SJCRH30 (cell line): ENCODE data around the gene HYOU1. TPM values are rescaled to one million over a fixed set of nuclear protein-coding genes. Genes with fewer than 3 reads are reported as not detected.
A peak's percentile ranks its signal among the peaks of the same experiment; 100 is the strongest.
"Not testable (repeated sequence)": the region's sequence is repeated elsewhere in the genome, so short reads cannot be mapped to it uniquely, and the experiment has no call there.

Experiments
- DNase-seq, 2 experiments: peaks; one replicate each; pipeline ENCODE4 v3.0.0-alpha.2; 2015 to 2020
- H3K27ac ChIP-seq: fragments of 250-450 bp; sonication (Bioruptor Pico); 2 replicates; pipeline ENCODE4 v1.5.1; 2020; ENCODE audit warnings: mild to moderate bottlenecking, moderate library complexity
- H3K27me3 ChIP-seq: fragments of 250-450 bp; sonication (Bioruptor Pico); 2 replicates; pipeline ENCODE4 v1.5.1; 2020; ENCODE audit warnings: mild to moderate bottlenecking, moderate library complexity
- H3K36me3 ChIP-seq: fragments of 250-450 bp; sonication (Bioruptor Pico); 2 replicates; pipeline ENCODE4 v1.5.1; 2020; ENCODE audit warnings: mild to moderate bottlenecking, moderate library complexity
- H3K4me1 ChIP-seq: fragments of 250-450 bp; sonication (Bioruptor Pico); 2 replicates; pipeline ENCODE4 v1.5.1; 2020; ENCODE audit warnings: mild to moderate bottlenecking, moderate library complexity
- H3K4me3 ChIP-seq: fragments of 250-450 bp; sonication (Bioruptor Pico); 2 replicates; pipeline ENCODE4 v1.5.1; 2020; ENCODE audit warnings: mild to moderate bottlenecking, moderate library complexity
- H3K9me3 ChIP-seq: fragments of 250-450 bp; sonication (Bioruptor Pico); replicated peaks from 2 replicates; pipeline ENCODE4 v1.5.1; 2020; ENCODE audit warnings: mild to moderate bottlenecking, moderate library complexity
- total RNA-seq: library from RNA; depleted of rRNA; stranded (reverse); fragments of >200 nt; shearing (Covaris generic); gene quantifications from 2 replicates; pipeline ENCODE4 v1.2.3, GENCODE V29; 2014

The HYOU1 gene
- total RNA-seq, 1 experiment from 2014 or later: 79.3 TPM

DNA sequence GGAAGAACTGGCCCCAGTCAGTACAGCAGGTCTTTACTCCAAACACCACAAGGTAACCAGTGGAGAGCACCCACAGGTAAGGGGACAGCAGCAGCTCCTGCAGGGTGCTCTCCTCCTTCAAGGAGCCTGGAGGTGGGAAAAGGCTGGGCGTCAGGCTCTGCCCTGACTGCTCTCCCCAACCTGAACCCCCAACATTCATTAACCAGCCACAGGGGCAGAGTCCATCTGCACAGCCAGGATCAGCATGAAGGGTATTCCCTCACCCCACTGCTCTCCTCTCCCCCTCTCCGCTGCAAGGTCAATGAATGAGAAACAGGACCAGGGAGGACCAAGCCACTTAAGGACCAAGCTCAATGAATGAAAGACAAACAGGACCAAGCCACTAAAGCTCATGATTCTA lies 30.0 kb downstream of the HYOU1 start:
- Histone ChIP-seq H3K27ac (no peak overlapping the region), H3K4me3 (no peak overlapping the region), H3K4me1 (0 out of 2 replicates have a peak, but pooled peaks cover 5% of the 10 kb centered on the region), H3K9me3 (no peaks in the 10 kb centered on the region), H3K36me3 (no peaks in the 10 kb centered on the region), H3K27me3 (no peaks in the 10 kb centered on the region)
- no peak for DNase-seq

DNA sequence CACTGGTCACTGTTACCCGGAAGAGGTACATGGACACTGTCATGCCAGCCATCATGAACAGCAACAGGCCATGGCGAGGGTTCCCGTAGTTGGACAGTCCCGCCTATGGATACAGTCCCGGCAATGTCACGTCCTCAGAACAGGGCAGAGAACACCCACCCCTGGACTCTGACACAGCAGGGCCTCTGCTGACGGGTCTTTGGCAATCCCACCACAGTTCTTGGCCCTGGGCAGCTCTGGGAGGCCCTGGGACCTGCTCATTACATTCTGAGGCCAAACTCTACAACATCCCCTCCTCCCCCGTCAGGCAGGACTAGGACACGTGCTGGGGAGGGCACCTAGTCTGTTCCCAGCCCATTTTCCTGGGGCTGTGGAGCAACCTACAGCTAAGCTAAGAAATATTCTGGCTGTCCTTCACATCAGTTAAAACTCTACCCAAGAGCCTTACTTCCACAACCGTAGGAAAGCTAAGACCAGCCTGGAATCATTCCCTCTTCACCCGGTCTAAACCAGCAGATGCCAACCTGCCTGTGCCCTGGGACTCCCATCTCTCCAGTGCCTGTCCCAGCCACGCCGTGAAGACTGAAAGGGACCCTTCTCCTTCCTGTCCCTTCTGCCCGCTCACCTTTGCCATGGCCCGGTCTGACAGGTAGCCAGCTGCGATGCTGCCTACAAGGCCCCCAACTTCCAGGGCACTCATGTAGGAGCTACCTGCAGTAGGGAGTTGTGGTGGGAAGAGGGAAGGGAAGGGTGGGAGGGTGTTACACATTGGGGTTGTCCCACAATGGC lies 30.8 kb downstream of the HYOU1 start:
- Histone ChIP-seq H3K36me3 (no peaks in the 10 kb centered on the region), H3K27ac (no peak overlapping the region), H3K4me3 (no peak overlapping the region), H3K27me3 (no peaks in the 10 kb centered on the region), H3K9me3 (no peaks in the 10 kb centered on the region), H3K4me1 (no peaks in the 10 kb centered on the region)
- DNase-seq: no peak

DNA sequence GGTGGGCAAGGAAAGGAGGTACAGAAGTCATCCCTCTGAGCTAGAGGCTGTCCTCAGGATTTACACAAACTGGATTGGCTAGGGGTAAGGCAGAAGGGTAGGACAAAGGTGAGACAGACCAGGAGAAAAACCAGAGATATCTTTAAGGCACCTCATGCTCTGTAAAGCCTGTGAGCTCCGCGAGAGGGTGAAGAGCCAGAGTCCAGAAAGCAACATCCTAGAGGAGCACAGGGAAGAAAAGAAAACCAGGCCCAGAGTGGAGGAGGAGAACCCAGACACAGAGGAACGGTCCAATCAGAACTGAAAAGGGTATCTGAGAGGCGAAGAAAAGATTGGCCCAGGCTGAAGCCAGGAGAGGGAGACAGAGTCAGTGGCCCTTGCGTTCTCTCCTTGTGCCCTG lies 31.5 kb downstream of the HYOU1 start:
- H3K4me1 ChIP-seq: no peaks in the 10 kb centered on the region
- H3K9me3 ChIP-seq: no peaks in the 10 kb centered on the region
- H3K27me3 ChIP-seq: no peaks in the 10 kb centered on the region
- H3K27ac ChIP-seq: no peak overlapping the region
- H3K4me3 ChIP-seq: no peak overlapping the region
- no peaks in the 10 kb centered on the region for H3K36me3 ChIP-seq
- no peak for DNase-seq

DNA sequence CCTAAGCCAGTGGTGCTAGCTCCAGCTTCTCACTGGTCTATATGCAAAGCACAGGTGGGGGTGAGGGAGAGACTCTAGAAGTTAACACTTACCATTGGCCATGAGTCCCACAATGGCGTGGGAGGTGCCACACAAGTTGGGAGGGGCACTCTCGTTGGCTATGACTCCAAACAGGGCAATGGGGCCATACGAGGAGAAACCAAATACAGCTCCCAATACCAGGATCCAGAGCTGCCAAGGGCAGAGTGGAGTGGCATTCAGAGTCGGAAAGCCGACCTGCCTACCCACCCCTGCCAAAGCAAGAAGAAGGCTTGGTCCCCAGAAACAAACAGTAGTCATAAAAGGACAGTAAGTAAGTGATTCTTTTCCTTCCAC lies 31.9 kb downstream of the HYOU1 start:
- DNase-seq: no peak
- no peak overlapping the region for H3K4me3 ChIP-seq
- no peak overlapping the region for H3K27ac ChIP-seq
- H3K36me3 ChIP-seq: no peaks in the 10 kb centered on the region
- H3K4me1 ChIP-seq: no peaks in the 10 kb centered on the region; the same call in 1 of the 2 replicates
- no peaks in the 10 kb centered on the region for H3K9me3 ChIP-seq
- H3K27me3 ChIP-seq: no peaks in the 10 kb centered on the region

DNA sequence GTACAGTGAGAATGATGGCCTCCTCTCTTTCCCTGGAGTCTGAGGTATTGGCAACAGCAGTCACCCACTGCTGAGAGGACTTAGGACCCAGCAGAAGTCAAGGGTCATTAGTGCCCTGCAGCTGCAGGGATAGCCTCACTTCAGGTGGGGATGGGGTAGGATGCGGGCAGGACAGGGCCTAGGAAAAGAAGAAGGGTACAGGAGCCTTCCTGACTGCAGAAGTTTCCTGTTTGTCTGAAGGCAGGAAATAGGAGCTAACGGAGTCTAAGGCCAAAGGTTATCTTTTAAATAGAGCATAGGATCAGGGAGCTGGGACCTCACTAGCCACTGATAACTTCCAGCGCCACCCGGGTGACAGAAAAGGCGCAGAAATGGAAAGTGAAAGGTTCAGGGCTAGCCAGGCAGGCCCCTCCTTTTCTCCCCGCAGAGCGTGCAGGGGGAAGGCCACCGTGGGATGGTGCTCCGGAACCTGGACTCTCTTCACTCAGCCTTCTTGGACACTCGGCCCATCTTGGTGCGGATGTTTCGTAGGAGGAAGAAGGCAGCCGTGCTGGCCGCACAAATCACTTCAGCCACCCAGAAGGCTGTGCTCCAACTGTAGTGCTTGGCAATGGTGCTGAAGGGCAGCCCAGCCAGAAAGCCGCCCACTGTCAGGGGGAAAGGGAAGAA lies 32.4 kb downstream of the HYOU1 start:
- DNase-seq: no peak
- no peaks in the 10 kb centered on the region for H3K9me3 ChIP-seq
- no peaks in the 10 kb centered on the region for H3K27me3 ChIP-seq
- H3K4me1 ChIP-seq: no peaks in the 10 kb centered on the region; the same call in 1 of the 2 replicates
- no peak overlapping the region for H3K4me3 ChIP-seq
- no peak overlapping the region for H3K27ac ChIP-seq
- no peaks in the 10 kb centered on the region for H3K36me3 ChIP-seq

DNA sequence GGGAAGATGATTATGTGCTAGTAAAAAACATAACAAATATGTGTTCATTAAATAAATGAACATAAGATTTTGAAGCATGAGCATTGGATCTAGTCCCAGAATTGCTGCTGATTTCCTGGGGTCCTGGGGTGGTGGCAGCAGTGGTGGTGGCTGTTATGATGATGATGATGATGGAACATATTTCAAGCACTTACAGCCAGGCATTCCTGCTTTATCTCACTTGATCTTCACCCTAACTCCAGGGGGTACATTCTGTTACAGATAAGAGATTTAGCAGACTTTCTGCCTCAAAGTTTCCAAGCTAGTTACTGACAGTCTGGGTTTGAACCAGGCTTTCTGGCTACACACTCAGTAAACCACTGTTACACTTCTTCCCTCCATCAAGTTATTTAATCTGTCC lies 33.3 kb downstream of the HYOU1 start:
- H3K27ac ChIP-seq: no peak overlapping the region
- H3K4me1 ChIP-seq: no peaks in the 10 kb centered on the region; the same call in 1 of the 2 replicates
- DNase-seq: no peak
- H3K27me3 ChIP-seq: no peaks in the 10 kb centered on the region
- H3K4me3 ChIP-seq: no peak overlapping the region
- H3K36me3 ChIP-seq: no peaks in the 10 kb centered on the region
- no peaks in the 10 kb centered on the region for H3K9me3 ChIP-seq

DNA sequence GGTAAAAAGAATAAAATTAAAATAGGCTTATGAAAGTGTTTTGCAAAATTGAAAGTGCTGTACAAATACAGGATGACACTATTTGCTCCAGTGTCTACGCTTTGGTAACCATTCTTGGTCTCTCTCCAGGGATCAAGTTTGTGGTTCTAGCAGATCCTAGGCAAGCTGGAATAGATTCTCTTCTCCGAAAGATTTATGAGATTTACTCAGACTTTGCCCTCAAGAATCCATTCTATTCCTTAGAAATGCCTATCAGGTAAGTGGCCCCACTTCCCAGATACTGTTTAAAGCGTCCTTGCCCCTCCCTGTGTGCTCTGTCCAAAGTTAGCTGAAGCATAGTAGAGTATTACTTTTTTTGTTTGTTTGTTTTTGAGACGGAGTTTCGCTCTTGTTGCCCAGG lies 35.4 kb downstream of the HYOU1 start:
- no peak for DNase-seq
- no peaks in the 10 kb centered on the region for H3K9me3 ChIP-seq
- H3K4me3 ChIP-seq: no peak overlapping the region
- H3K27me3 ChIP-seq: no peaks in the 10 kb centered on the region
- peaks cover 8% of the 10 kb centered on the region; the same call in 1 of the 2 replicates for H3K36me3 ChIP-seq
- H3K4me1 ChIP-seq: no peaks in the 10 kb centered on the region; the same call in 1 of the 2 replicates
- no peak overlapping the region for H3K27ac ChIP-seq

DNA sequence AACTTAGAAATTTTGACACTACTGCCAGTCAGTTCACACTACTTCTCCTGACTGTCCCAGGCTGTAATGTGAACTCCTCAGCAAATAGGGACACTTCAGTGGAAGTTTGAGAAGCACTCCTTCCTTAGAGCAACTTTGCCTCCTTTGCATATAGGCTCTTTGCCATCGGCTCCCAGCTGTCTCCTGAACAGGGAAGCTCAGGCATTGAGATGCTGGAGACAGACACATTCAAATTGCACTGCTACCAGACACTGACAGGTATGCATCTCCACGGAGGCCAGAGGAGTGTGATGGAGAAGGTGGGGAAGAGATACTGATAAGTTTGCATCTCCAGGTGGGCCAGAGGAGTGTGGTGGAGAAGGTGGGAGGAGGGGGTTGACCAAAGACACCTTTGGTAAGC lies 37.0 kb downstream of the HYOU1 start:
- Histone ChIP-seq H3K27me3 (no peaks in the 10 kb centered on the region), H3K4me1 (no peaks in the 10 kb centered on the region; the same call in 1 of the 2 replicates), H3K4me3 (peak overlapping the region; percentile 80), H3K36me3 (peaks cover 24% of the 10 kb centered on the region), H3K9me3 (no peaks in the 10 kb centered on the region), H3K27ac (no peak overlapping the region)
- DNase-seq: no peak

DNA sequence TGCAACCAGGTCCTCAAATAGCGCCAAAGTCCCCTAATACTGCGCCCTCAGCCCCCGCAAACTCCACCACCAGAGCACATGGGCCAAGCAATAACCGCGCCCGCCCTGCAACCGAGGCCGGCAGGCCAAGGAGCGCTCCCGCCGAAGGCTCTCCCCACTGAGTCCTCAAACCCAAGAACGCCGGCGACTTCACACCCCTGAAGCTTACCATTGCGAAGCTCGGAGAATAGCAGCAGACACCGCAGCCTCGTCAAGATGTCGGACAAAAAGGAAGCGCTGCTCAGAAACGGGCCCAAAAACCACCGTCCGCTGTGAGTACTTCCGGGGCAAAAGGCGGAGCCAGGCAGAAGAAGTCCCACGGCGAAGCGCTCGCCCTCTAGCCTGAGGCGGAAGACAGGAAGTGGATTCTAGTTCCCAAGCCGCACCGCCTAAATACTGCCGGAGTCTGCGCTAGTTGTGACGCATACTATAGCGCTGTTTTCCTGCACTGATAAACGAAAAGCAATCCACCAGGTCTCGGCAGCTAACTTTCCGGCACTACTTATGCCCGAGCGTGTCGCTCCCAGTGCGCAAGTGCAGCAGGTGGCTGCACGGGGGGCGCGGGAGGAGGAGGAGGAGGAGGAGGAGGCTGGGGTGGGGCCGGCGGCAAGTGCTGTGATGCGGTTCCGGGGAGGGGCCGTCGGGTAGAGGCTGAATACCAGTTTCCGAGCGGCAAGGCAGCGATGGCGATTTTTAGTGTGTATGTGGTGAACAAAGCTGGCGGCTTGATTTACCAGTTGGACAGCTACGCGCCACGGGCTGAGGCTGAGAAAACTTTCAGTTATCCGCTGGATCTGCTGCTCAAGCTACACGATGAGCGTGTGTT lies 38.7 kb downstream of the HYOU1 start, which contains the start of the genes RPS25 and TRAPPC4:
Gene RPS25, minus strand, starts transcription at position 270 of the 865 bp plus-strand sequence. Its CDS starts 59 bp downstream, at position 211.
Gene TRAPPC4, plus strand, starts transcription at position 693 of the 865 bp plus-strand sequence. Its CDS starts 30 bp downstream, at position 723.
- H3K27ac ChIP-seq: peak within 1 kb of the TSS; percentile 70
- H3K27me3 ChIP-seq: no peaks in the 10 kb centered on the region
- H3K4me1 ChIP-seq: no peaks in the 10 kb centered on the region; the same call in 1 of the 2 replicates
- no peaks in the 10 kb centered on the region for H3K9me3 ChIP-seq
- DNase-seq: peak; percentile 92 to 93
- H3K36me3 ChIP-seq: peaks cover 38% of the 10 kb centered on the region
- H3K4me3 ChIP-seq: peak within 1 kb of the TSS; percentile 80

DNA sequence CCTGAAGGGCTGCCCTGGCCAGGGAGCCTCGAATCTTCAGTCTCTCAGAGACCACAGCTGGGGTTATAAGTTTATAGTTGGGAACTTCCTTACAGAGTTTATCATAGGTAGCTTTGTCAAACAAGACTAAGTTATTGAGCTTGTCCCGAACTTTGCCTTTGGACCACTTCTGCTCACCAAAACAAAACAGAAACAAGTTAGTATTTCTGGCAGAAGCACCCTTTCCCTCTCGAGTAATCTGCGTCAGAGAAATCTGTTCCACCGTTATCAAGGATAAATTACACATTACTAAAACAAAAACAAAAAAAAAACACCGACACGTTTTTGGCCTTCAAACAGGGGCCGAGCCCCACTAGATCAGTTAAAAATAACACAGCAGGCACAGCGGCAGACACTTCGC lies 39.6 kb downstream of the HYOU1 start:
- H3K9me3 ChIP-seq, H3K27me3 ChIP-seq, H3K4me1 ChIP-seq, DNase-seq: not testable (repeated sequence)
- H3K36me3 ChIP-seq: peaks cover 41% of the 10 kb centered on the region
- peak overlapping the region; percentile 80 for H3K4me3 ChIP-seq
- H3K27ac ChIP-seq: peak overlapping the region; percentile 70; the same call in 1 of the 2 replicates

DNA sequence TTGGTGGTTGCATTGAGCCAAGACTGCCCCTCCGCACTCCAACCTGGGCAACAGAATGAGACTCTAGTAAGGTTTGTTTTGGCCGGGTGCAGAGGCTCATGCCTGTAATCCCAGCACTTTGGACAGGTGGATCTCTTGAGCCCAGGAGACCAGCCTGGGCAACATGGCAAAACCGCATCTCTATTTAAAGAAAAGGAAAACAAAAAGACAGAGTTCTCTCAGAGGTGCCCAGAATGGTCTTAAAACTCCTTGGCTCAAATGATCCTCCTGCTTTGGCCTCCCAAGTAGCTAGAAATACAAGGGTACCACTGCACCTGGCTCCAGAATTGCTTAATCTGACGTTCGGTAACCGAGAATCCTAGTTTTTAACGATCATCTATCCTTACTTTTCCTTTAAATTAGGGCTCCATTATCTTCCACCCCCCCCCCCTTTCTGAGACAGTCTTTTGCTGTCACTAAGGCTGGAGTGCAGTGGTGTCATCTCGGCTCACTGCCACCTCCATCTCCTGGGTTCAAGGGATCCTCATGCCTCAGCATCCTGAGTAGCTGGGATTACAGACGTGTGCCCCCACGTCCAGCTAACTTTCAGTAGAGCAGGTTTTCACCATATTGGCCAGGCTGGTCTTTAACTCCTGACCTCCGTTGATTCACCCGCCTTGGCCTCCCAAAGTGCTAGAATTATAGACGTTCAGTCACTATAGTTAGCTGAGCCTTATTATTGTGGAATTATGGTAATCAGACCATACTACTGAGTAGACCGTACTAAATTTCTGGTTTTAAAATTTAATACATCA lies 40.6 kb downstream of the HYOU1 start:
- H3K36me3 ChIP-seq: peaks cover 41% of the 10 kb centered on the region
- H3K4me3 ChIP-seq: no peak overlapping the region; the same call in 1 of the 2 replicates

DNA sequence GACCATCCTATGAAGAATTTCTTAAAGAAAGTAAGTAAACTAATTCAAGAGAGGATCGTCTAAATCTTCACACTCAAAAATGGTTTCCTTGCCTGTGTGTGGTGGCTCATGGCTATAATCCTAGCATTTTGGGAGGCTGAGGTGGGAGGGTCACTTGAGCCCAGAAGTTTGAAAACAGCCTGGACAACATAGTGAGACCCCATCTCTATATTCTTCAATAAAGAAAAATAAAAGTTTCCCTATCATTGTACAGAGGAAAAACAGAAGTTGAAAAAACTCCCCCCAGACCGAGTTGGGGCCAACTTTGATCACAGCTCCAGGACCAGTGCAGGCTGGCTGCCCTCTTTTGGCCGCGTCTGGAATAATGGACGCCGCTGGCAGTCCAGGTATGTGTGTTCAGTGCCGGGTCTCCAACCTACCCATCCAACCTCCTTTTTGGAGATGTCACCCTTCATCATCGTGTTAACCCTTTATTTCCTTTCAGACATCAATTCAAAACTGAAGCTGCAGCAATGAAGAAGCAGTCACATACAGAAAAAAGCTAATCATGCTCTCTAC lies 41.9 kb downstream of the HYOU1 start:
- peaks cover 41% of the 10 kb centered on the region for H3K36me3 ChIP-seq

More for the DNA sequence above, 40.6 kb downstream of the HYOU1 start:
- H3K4me1 ChIP-seq: no peaks in the 10 kb centered on the region; the same call in 1 of the 2 replicates
- no peak overlapping the region for H3K27ac ChIP-seq
- H3K9me3 ChIP-seq: no peaks in the 10 kb centered on the region
- no peak for DNase-seq
- no peaks in the 10 kb centered on the region for H3K27me3 ChIP-seq

DNA sequence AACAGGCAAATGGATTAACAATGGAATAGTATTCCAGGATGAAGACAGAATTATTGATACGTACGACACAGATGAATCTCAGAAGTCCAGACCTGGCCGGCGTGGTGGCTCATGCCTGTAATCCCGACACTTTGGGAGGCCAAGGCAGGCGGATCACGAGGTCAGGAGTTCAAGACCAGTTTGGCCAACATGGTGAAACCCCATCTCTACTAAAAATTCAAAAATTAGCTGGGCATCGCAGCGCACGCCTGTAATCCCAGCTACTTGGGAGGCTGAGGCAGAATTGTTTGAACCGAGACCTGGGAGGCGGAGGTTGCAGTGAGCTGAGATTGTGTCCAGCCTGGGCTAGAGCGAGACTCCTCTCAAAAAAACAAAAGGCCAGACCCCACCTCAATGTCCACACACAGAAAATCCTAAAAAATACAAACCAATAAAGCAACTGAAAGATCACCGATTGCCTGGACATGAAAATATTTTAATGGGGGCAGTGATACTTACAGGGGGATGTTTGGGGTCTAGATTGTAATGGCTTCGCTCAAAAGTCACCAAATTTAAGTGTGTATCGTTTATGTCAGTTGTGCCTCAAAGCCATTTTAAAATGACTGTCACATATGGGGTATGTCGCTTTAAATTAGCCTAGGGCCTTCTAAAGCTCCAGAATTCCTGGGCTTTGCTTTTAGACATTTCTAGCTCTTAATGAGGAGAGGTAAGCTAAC lies 42.6 kb downstream of the HYOU1 start:
- Histone ChIP-seq H3K4me1 (no peaks in the 10 kb centered on the region), H3K9me3 (no peaks in the 10 kb centered on the region), H3K4me3 (no peak overlapping the region), H3K36me3 (peaks cover 41% of the 10 kb centered on the region), H3K27ac (no peak overlapping the region), H3K27me3 (no peaks in the 10 kb centered on the region)
- no peak for DNase-seq

More for the DNA sequence above, 41.9 kb downstream of the HYOU1 start:
- Histone ChIP-seq H3K9me3 (no peaks in the 10 kb centered on the region), H3K27me3 (no peaks in the 10 kb centered on the region), H3K27ac (no peak overlapping the region), H3K4me3 (no peak overlapping the region), H3K4me1 (no peaks in the 10 kb centered on the region; the same call in 1 of the 2 replicates)
- no peak for DNase-seq
